HG03565 (cell line): ENCODE measurements around the gene ATP5PB.

Source experiments
- ATAC-seq: cut with Tn5 transposase; IDR thresholded peaks from one replicate; pipeline ENCODE4 v1.9.1; 2021; ENCODE audit warnings: mild to moderate bottlenecking, moderate library complexity; ENCODE audit not compliant: unreplicated experiment

Gene ATP5PB

GRCh38 chr1:111446546-111446945, 2.7 kb upstream of the ATP5PB start:
- no peak for ATAC-seq

- ATAC-seq = no peak
Measured at GRCh38 chr1:111446967-111447892, 2.0 kb upstream of the ATP5PB start.

GRCh38 chr1:111448482-111448917, 764 bp upstream of the ATP5PB start:
- ATAC-seq = no peak

GRCh38 chr1:111449703-111450017, 396 bp downstream of the ATP5PB start:
- no peak for ATAC-seq

- no peak for ATAC-seq
Measured at GRCh38 chr1:111450185-111450584, 921 bp downstream of the ATP5PB start.

GRCh38 chr1:111452581-111452980, 3.3 kb downstream of the ATP5PB start:
- ATAC-seq = no peak

- ATAC-seq = no peak
Measured at GRCh38 chr1:111453706-111454105, 4.4 kb downstream of the ATP5PB start.

GRCh38 chr1:111454859-111455641, 5.8 kb downstream of the ATP5PB start:
- no peak for ATAC-seq

- no peak for ATAC-seq
Measured at GRCh38 chr1:111455642-111456031, 6.4 kb downstream of the ATP5PB start.

- ATAC-seq = no peak
Measured at GRCh38 chr1:111461765-111462164, 12.5 kb downstream of the ATP5PB start.

GRCh38 chr1:111462370-111463028, 13.2 kb downstream of the ATP5PB start:
- ATAC-seq = no peak

- no peak for ATAC-seq
Measured at GRCh38 chr1:111463029-111463683, 13.9 kb downstream of the ATP5PB start.

- no peak for ATAC-seq
Measured at GRCh38 chr1:111465754-111466153, 16.5 kb downstream of the ATP5PB start.

- ATAC-seq = no peak
Measured at GRCh38 chr1:111466480-111466879, 17.2 kb downstream of the ATP5PB start.

GRCh38 chr1:111467865-111468716, 18.8 kb downstream of the ATP5PB start:
- ATAC-seq = no peak

GRCh38 chr1:111468717-111469100, 19.4 kb downstream of the ATP5PB start:
- ATAC-seq = no peak

GRCh38 chr1:111469539-111469938, 20.3 kb downstream of the ATP5PB start:
- ATAC-seq = no peak

GRCh38 chr1:111470596-111470995, 21.3 kb downstream of the ATP5PB start:
- ATAC-seq = no peak

GRCh38 chr1:111471012-111471411, 21.7 kb downstream of the ATP5PB start:
- no peak for ATAC-seq

- ATAC-seq = no peak
Measured at GRCh38 chr1:111471538-111471937, 22.3 kb downstream of the ATP5PB start.
